ENCODE measurements around the gene PAOX. TPM values are rescaled to one million over a fixed set of nuclear protein-coding genes. Genes with fewer than 3 reads are reported as not detected.
"Not testable (repeated sequence)": the region's sequence is repeated elsewhere in the genome, so short reads cannot be mapped to it uniquely, and the experiment has no call there.

Gene PAOX
- total RNA-seq, 2 donors from 2014 or later = 2.0 to 2.1 TPM

DNA sequence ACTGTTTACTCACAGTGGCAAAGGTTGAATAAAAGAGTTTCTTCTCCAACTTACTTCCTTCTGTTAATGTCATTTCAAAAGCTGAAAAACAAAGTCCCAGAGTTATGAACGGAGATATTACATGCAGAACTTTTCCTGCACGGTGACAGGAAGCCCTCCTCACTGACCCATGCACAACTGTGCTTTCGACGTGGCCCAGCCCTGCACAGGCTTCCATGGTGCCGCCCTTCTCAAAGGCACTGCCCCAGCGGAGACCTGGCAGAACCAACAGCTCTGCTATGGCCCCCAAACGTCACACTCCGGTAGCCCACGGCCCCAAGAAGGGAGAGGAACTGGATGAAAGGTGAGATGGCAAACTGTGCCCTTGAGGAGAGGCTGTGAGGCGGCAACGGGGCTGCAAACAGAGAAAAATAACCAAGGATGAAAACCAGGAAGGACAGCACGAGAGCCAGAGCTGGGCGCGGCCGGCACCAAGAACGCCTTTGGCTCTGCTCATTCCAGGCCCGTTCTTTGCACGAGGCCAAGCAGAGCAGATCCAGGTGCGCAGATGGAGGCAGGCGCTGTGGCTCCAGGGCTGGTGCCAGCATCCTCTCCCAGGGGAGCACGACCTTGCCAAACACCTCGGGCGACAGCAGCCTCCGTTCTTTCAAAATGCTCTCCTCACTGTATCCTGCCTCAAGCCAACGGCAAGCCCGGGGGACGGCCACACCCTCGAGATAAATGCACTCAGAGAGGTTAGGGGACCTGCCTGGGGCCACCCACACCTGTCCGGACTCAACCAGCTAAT, 14.2 kb upstream of the PAOX start:
- H3K9me3 Mint-ChIP-seq = no peaks in the 10 kb centered on the region
- ATAC-seq = no peak
- DNase-seq (ENCODE audit: low spot score) = no peak

DNA sequence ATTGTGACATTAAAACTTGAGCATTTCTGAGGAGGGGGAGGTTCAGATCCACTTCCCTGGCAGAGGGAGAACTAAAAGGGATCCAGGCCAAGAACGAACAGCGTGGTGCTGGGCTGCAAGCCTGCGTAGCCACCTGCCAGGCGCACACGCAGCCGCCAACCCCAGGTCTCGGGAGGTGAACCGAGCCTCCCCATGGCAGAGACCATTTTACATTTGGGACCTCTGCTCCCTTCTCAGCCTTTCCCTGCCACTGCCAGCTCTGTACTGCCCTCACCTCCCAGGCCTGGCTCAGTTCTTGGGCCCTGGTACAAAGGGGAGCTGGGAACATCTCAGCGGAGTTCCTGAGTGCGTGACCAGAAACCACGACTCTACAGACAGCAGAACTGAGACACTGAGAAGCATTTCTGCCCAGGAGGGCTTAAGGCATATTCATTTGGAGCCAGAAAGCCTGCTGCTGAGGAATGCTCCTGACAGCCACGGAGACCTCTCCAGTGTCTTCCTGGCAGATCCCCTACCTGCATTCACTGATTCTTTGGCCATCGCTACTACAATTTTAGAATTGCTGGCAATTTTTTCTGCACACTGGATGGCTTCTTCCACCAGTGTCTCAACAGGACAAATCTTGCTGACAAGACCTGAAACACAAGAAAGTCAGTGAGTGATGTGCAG, 13.5 kb upstream of the PAOX start:
- Mint-ChIP-seq H3K4me3 (no peak overlapping the region), H3K27me3 (no peaks in the 10 kb centered on the region), H3K4me1 (ENCODE audit: low read depth in 2 of 2) (no peaks in the 10 kb centered on the region), H3K36me3 (no peaks in the 10 kb centered on the region), H3K27ac (no peak overlapping the region), H3K9me3 (no peaks in the 10 kb centered on the region)
- ATAC-seq = no peak
- no peak for DNase-seq (ENCODE audit: low spot score)

More for the DNA sequence above, 14.2 kb upstream of the PAOX start:
- Mint-ChIP-seq H3K4me3 (no peak overlapping the region), H3K27ac (no peak overlapping the region), H3K27me3 (no peaks in the 10 kb centered on the region), H3K36me3 (no peaks in the 10 kb centered on the region), H3K4me1 (ENCODE audit: low read depth in 2 of 2) (no peaks in the 10 kb centered on the region)

DNA sequence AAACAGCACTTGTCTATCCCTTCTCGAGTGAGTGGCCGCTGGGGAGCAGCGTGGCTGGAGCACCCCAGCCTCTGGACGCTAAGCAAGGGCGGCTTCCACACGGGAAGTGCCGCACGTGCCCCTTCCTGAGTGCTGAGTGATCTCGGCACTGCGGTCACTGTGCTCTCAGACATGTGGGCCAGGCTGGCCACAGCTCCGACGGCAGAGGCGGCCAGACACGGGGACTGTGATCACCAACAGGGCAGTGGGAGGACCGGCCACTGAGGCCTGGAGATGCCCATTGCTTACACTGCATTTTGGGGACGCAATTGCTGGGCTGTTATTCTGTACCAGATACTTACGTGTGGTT, 13.0 kb upstream of the PAOX start:
- no peaks in the 10 kb centered on the region for H3K9me3 Mint-ChIP-seq
- H3K36me3 Mint-ChIP-seq = no peaks in the 10 kb centered on the region
- no peak for DNase-seq (ENCODE audit: low spot score)

DNA sequence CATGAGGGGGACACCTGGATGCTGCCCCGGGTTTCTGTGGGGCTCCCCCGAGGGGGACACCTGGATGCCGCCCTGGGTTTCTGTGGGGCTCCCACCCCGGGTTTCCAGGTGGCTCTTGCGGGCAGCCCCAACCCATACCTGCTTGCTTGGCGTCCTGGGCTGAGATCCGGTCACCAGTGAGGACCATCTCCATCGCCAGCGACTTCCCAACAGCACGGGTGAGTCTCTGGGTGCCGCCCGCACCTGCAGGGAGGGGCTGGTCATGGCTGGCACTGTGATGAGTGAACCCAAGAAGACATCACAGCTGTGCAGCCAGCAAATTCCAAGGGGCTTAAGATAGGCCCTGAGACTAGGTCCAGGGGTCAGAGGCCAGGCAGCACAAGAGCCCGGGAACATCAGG, 12.3 kb upstream of the PAOX start:
- peaks cover 0 to 2% of the 10 kb centered on the region in 2 donors for H3K4me1 Mint-ChIP-seq (ENCODE audit: low read depth in 2 of 2)
- H3K27ac Mint-ChIP-seq = no peak overlapping the region
- DNase-seq (ENCODE audit: low spot score) (no peak), ATAC-seq (no peak)
- no peaks in the 10 kb centered on the region for H3K27me3 Mint-ChIP-seq
- H3K36me3 Mint-ChIP-seq = no peaks in the 10 kb centered on the region
- no peaks in the 10 kb centered on the region for H3K9me3 Mint-ChIP-seq
- no peak overlapping the region for H3K4me3 Mint-ChIP-seq

More for the DNA sequence above, 13.0 kb upstream of the PAOX start:
- Mint-ChIP-seq H3K27ac (no peak overlapping the region), H3K4me1 (ENCODE audit: low read depth in 2 of 2) (no peaks in the 10 kb centered on the region), H3K27me3 (no peaks in the 10 kb centered on the region), H3K4me3 (no peak overlapping the region)
- ATAC-seq = no peak

DNA sequence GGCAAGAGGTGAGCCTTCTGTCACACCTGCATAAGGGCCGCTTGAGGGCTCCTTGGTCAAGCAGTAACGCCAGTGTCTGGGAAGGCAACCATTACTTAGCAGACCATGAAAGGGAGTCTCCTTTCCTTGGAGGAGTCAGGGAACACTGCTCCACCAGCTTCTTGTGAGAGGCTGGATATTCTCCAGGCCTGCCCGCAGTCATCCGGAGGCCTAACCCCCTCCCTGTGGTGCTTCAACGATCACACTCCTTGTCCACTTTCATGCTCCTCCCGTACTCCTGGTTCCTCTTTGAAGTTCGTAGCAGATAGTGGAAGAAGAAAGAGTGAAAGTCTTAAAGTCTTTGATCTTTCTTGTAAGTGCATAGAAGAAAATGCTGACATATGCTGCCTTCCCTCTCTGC, 11.6 kb upstream of the PAOX start:
- ATAC-seq; DNase-seq (ENCODE audit: low spot score); H3K4me1 Mint-ChIP-seq (ENCODE audit: low read depth in 2 of 2); H3K4me3 Mint-ChIP-seq; H3K36me3 Mint-ChIP-seq; H3K9me3 Mint-ChIP-seq; H3K27ac Mint-ChIP-seq; H3K27me3 Mint-ChIP-seq: not testable (repeated sequence)

DNA sequence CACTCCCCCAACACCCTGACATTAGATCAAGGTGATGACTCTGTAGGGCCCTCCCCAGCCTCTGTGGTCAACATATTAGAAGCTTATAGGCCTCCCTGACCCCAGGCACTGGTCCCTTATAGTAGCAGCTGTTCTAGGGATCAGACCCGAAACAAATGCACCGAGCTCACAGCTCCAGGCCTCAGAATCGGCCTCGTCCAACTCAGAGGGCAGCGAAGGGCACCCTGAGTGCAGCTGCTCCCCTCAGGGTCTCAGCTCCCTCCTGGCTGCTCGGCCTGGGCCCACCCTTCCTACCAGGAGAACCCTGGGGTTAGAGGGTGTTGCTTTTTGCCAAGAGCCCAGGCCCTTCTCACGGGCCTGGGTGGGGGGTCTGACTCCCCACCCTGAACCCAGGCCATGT, 10.9 kb upstream of the PAOX start:
- no peaks in the 10 kb centered on the region for H3K27me3 Mint-ChIP-seq
- no peaks in the 10 kb centered on the region for H3K36me3 Mint-ChIP-seq
- DNase-seq (ENCODE audit: low spot score) (no peak), ATAC-seq (no peak)
- H3K9me3 Mint-ChIP-seq = no peaks in the 10 kb centered on the region
- H3K4me3 Mint-ChIP-seq = no peak overlapping the region
- H3K27ac Mint-ChIP-seq = no peak overlapping the region
- peaks cover 0 to 2% of the 10 kb centered on the region in 2 donors for H3K4me1 Mint-ChIP-seq (ENCODE audit: low read depth in 2 of 2)

DNA sequence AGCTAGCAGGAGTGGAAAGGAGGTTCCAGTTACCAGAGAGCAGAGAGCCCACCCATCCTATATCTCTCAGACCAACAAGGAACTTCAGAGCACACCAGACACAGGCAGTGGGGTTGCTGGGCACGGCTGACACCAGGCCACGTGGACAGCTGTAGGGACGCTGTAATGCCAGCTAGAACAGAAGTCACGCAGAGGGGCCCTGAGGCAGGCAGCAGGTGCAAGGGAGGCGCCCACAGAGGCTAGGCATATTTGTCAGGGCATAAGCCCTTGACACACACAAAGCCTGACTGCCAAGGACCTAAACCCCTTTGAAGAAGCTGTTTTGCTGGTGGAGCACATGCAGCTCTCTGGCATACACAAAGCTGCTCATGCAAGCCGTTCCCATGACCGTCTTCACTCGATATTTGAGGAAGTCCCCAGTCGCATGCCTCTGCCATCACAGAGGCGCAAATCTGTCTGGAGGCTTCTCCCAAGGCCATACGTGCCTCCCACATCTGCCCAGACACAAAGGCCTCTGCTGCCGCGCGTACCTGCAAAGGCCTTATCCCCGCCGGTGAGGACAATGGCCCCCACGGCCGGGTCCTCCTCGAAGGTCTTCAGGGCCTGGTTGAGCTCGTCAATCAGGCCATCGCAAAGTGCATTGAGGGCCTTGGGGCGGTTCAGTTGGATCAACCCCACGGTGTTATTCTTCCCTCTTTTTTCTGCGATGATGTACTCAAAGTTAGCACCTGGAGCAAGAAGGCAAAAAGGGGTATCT, 8.9 kb upstream of the PAOX start:
- no peaks in the 10 kb centered on the region for H3K27me3 Mint-ChIP-seq
- H3K9me3 Mint-ChIP-seq = no peaks in the 10 kb centered on the region
- ATAC-seq (no peak), DNase-seq (ENCODE audit: low spot score) (no peak)
- no peak overlapping the region for H3K27ac Mint-ChIP-seq
- peaks cover 6% of the 10 kb centered on the region in 2 donors for H3K4me1 Mint-ChIP-seq (ENCODE audit: low read depth in 2 of 2)
- H3K36me3 Mint-ChIP-seq = no peaks in the 10 kb centered on the region
- no peak overlapping the region for H3K4me3 Mint-ChIP-seq

DNA sequence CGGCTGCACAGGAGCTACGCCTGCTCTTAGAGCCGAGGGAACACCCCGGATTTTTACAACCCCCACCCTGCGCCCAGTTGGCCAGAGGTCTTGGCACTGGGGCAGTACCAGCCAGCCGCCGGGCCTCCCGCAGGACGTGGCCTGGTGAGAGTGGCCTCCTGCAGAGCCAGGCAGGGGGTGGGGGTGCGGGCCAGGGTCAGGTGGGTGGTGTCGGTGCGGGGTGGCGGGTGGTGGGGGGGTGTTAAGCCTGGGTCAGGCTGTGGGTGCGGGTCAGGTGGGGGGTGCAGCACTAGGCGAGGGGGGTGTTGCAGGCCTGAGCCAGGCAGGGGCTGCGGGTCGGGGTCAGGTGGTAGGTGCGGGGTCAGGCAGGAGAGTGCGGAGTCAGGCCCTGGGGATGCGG, 6.6 kb upstream of the PAOX start:
- H3K27me3 Mint-ChIP-seq = no peaks in the 10 kb centered on the region

DNA sequence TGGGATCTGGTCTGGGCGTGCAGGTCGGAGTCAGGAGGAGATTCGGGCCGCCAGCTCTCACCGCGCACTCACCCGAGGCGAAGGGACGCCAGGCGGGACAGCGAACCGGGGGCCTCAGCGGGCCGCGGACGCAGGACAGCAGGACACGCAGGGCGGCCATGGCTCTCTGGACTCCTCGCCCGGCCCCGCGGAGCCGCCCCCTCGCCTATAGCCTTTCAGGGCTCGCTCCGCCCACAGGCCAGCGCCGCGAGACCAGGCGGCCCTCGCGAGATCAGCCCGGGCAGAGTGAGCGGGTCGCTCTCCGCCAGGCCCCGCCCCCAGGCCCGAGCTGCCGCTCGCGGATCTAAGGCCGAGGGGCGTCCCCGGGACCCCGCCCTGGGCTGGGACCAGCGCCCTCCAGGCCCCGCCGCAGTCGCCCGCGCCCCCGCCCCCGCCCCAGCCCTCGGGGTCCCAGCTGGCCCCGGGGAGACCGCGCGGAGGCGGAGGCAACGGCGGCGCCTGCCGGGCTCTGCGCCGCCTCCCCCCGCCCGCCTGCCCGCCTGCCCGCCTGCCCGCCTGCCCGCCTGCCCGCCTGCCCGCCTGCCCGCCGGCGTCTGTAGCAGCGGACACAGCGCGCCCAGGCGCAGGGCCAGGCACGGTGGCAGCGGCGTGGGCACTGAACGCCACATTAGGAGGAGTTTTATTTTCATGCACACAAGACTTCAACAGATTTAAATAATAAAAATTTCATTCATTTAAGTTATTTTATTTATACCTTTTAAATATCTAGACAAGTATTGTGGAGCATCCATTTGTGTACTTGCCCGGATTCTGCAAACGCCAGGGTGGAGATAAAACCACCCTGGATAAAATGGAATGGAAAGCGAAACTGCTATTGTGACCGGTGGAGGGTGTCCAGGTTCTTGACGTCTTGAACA, 5.6 kb upstream of the PAOX start, which contains the start of gene ECHS1:
Gene ECHS1 (minus strand): TSS at position 181 of the 917 bp plus-strand sequence. CDS start 21 bp downstream, at position 160.
- peak; percentile 99 for ATAC-seq
- peak; percentile 98 for DNase-seq (ENCODE audit: low spot score)
- Mint-ChIP-seq H3K27ac (peak within 1 kb of the TSS; percentile 11 to 72), H3K9me3 (no peaks in the 10 kb centered on the region), H3K27me3 (no peaks in the 10 kb centered on the region), H3K36me3 (no peaks in the 10 kb centered on the region), H3K4me3 (peak within 1 kb of the TSS; percentile 89), H3K4me1 (ENCODE audit: low read depth in 2 of 2) (peaks cover 6 to 9% of the 10 kb centered on the region in 2 donors)

More for the DNA sequence above, 6.6 kb upstream of the PAOX start:
- H3K36me3 Mint-ChIP-seq = no peaks in the 10 kb centered on the region
- peaks cover 6 to 9% of the 10 kb centered on the region in 2 donors for H3K4me1 Mint-ChIP-seq (ENCODE audit: low read depth in 2 of 2)
- ATAC-seq = no peak
- H3K9me3 Mint-ChIP-seq = no peaks in the 10 kb centered on the region
- peak overlapping the region; percentile 79 for H3K4me3 Mint-ChIP-seq
- no peak overlapping the region for H3K27ac Mint-ChIP-seq
- no peak for DNase-seq (ENCODE audit: low spot score)

DNA sequence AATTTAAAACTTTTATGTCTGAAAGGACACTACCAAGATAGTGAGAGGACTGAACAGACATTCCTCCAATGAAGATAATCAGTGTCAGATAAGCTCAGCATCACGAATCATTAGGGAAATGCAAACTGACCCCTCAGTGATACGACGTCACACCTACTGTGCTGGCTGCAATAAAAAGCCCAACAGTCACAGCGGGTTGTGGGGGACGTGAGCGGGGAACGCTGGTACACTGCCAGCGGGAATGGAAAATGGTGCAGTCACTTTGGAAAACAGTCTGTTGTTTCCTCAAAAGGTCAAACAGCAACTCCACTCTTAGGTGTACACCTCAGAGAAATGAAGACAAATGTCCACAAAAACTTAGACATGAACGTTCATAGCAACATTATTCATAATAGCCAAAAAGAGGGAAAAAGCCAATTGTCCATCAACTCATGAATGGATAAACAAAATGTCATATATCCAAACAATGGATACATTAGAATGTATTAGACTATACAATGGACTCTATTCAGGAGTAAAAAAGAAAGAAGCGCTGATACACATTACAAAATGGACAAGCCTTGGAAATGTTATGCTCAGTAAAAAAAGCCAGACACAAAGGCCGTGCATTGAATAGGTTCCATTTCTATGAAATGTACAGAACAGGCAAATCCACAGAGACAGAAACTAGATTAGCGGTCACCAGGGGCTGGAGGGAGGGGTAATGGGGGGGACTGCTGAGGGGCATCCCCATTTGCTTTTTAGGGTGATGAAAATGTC, 3.5 kb upstream of the PAOX start:
- DNase-seq (ENCODE audit: low spot score) (no peak), ATAC-seq (no peak)
- no peaks in the 10 kb centered on the region for H3K9me3 Mint-ChIP-seq
- peak overlapping the region; percentile 15 to 45 for H3K27ac Mint-ChIP-seq
- H3K27me3 Mint-ChIP-seq = no peaks in the 10 kb centered on the region
- H3K4me1 Mint-ChIP-seq (ENCODE audit: low read depth in 2 of 2) = peaks cover 6 to 9% of the 10 kb centered on the region in 2 donors
- H3K4me3 Mint-ChIP-seq = peak overlapping the region; percentile 35
- H3K36me3 Mint-ChIP-seq = no peaks in the 10 kb centered on the region

DNA sequence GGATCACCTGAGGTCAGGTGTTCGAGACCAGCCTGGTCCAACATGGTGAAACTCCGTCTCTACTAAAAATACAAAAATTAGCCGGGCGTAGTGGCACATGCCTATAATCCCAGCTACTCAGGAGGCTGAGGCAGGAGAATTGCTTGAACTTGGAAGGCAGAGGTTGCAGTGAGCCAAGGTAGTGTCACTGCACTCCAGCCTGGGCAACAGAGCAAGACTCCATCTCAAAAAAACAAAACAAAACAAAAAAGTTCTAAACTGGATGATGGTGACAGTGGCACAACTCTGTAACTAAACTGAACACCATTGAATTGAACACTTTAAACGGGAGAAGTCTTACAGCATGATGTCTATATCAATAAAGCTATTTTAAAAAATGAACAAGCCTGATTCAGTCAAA, 2.9 kb upstream of the PAOX start:
- ATAC-seq; H3K27ac Mint-ChIP-seq; H3K27me3 Mint-ChIP-seq; DNase-seq (ENCODE audit: low spot score); H3K36me3 Mint-ChIP-seq; H3K4me1 Mint-ChIP-seq (ENCODE audit: low read depth in 2 of 2); H3K9me3 Mint-ChIP-seq: not testable (repeated sequence)
- peak overlapping the region; percentile 12 for H3K4me3 Mint-ChIP-seq

DNA sequence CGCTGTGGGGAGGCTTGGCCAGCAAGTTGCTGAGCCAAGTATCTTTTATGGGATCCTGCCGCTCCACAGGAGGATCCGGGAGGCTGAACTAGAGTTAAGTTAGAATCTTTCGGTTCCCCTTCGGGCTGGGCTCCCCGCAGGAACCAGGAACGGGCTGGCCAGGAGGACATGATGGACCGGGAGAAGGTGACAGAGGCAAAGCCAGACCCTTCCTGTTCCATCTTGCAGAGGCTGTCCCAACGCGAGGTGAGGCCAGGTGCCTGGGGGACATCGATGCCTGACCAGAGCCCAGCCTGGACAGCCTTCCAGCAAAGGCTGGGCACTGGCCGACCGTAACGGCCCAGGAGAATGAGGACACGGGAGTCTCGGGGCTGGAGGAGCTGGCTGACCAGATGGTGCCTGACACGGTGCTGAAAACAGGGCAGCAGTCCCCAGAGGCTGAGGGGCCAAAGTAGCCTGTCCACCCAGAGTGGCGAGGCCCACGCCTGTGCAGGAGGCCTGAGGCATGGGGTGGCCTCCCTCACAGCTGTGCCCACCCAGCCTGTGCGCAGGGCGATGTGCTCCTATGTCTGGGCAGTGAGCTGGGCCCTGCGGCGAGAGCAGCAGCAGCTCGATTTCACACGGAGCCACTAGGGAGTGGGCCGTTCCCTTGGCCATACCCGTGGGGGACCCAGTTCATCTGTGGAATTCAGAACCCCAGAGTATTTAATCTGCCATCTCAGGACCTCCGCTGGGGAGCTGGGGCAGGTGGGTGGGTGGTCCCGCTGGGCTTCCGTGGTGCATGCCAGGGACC, 1.8 kb upstream of the PAOX start:
- DNase-seq (ENCODE audit: low spot score) = no peak
- H3K4me3 Mint-ChIP-seq = peak overlapping the region; percentile 60

More for the DNA sequence above, 1.8 kb upstream of the PAOX start:
- no peaks in the 10 kb centered on the region for H3K9me3 Mint-ChIP-seq
- peaks cover 6 to 7% of the 10 kb centered on the region in 2 donors for H3K4me1 Mint-ChIP-seq (ENCODE audit: low read depth in 2 of 2)
- no peaks in the 10 kb centered on the region for H3K36me3 Mint-ChIP-seq
- no peak for ATAC-seq
- no peak overlapping the region for H3K27ac Mint-ChIP-seq
- no peaks in the 10 kb centered on the region for H3K27me3 Mint-ChIP-seq
